Mesenchymal stem cell (in vitro differentiated cells and primary cell): Measurements from ENCODE around the gene GET4.

Source experiments
- DNase-seq: peaks from one replicate; pipeline ENCODE4 v3.0.0-alpha.2; 2013
- H2AFZ ChIP-seq: one replicate; pipeline ENCODE4 v1.6.1; 2013; ENCODE audit warnings: low read depth, mild to moderate bottlenecking, control low read depth, inconsistent platforms, low read length, moderate library complexity
- H2AK5ac ChIP-seq: 2 replicates; pipeline ENCODE4 v1.6.1; 2013; ENCODE audit warnings: low read length, moderate library complexity, mild to moderate bottlenecking, inconsistent platforms; ENCODE audit not compliant: severe bottlenecking
- H2BK120ac ChIP-seq: one replicate; pipeline ENCODE4 v1.6.1; 2013; ENCODE audit warnings: low read depth, mild to moderate bottlenecking, inconsistent platforms, low read length, moderate library complexity
- H2BK12ac ChIP-seq, 2 experiments: one replicate each; pipeline ENCODE4 v1.6.1; 2013; ENCODE audit warnings: inconsistent platforms in 2 of 2, low read length in 2 of 2, mild to moderate bottlenecking in 2 of 2, moderate library complexity in 2 of 2, control low read depth in 1 of 2
- H2BK15ac ChIP-seq: one replicate; pipeline ENCODE4 v1.6.1; 2013; ENCODE audit warnings: mild to moderate bottlenecking, low read depth, inconsistent platforms; ENCODE audit not compliant: poor library complexity, severe bottlenecking
- H2BK5ac ChIP-seq: 2 replicates; pipeline ENCODE4 v1.6.1; 2013; ENCODE audit warnings: low read depth, mild to moderate bottlenecking, low read length, control low read depth, inconsistent platforms; ENCODE audit not compliant: poor library complexity, severe bottlenecking
- H3K14ac ChIP-seq, 2 experiments: one replicate each; pipeline ENCODE4 v1.6.1; 2013; ENCODE audit warnings: inconsistent platforms in 2 of 2, low read length in 2 of 2, control low read depth in 1 of 2, mild to moderate bottlenecking in 1 of 2, moderate library complexity in 1 of 2
- H3K18ac ChIP-seq, 2 experiments: one replicate each; pipeline ENCODE4 v1.6.1; 2013; ENCODE audit warnings: inconsistent platforms in 2 of 2, low read length in 2 of 2, control low read depth in 1 of 2, low read depth in 1 of 2, mild to moderate bottlenecking in 1 of 2
- H3K23ac ChIP-seq, 2 experiments: one replicate each; pipeline ENCODE4 v1.6.1; 2013; ENCODE audit warnings: inconsistent platforms in 2 of 2, low read length in 2 of 2, mild to moderate bottlenecking in 2 of 2, moderate library complexity in 2 of 2, control low read depth in 1 of 2
- H3K27ac ChIP-seq: 2 replicates; pipeline ENCODE4 v1.5.1; 2013; ENCODE audit warnings: mild to moderate bottlenecking, moderate library complexity, low read length, control low read depth, inconsistent platforms; ENCODE audit not compliant: poor library complexity, severe bottlenecking
- H3K27me3 ChIP-seq, 2 experiments: 2 replicates each; pipeline versions ENCODE4 v1.6.1 to v1.7.0; 2013; ENCODE audit warnings: low read length in 2 of 2, mild to moderate bottlenecking in 2 of 2, moderate library complexity in 2 of 2, control low read depth in 1 of 2, inconsistent platforms in 1 of 2; ENCODE audit not compliant: control insufficient read depth in 1 of 2, insufficient read depth in 1 of 2
- H3K36me3 ChIP-seq, 2 experiments: 2 replicates each; pipeline versions ENCODE4 v1.6.1 to v1.7.0; 2013; ENCODE audit warnings: low read length in 2 of 2, control low read depth in 1 of 2, inconsistent platforms in 1 of 2, low read depth in 1 of 2, mild to moderate bottlenecking in 1 of 2; ENCODE audit not compliant: insufficient read depth in 2 of 2, control insufficient read depth in 1 of 2
- H3K4ac ChIP-seq, 2 experiments: one replicate each; pipeline ENCODE4 v1.6.1; 2013; ENCODE audit warnings: inconsistent platforms in 2 of 2, low read length in 2 of 2, mild to moderate bottlenecking in 2 of 2, moderate library complexity in 2 of 2, control low read depth in 1 of 2, low read depth in 1 of 2
- H3K4me1 ChIP-seq: 2 replicates; pipeline ENCODE4 v1.6.1; 2013; ENCODE audit warnings: low read depth, low read length, control low read depth; ENCODE audit not compliant: control insufficient read depth, insufficient read depth
- H3K4me2 ChIP-seq: 2 replicates; pipeline ENCODE4 v1.6.1; 2013; ENCODE audit warnings: low read length, mild to moderate bottlenecking, inconsistent platforms; ENCODE audit not compliant: poor library complexity, severe bottlenecking
- H3K4me3 ChIP-seq, 2 experiments: 2 replicates each; pipeline versions ENCODE4 v1.5.1 to v1.7.0; 2013; ENCODE audit warnings: low read length in 2 of 2, mild to moderate bottlenecking in 2 of 2, control low read depth in 1 of 2, low read depth in 1 of 2; ENCODE audit not compliant: insufficient read depth in 1 of 2
- H3K79me1 ChIP-seq: replicated peaks from 2 replicates; pipeline ENCODE4 v1.6.1; 2013; ENCODE audit warnings: mild to moderate bottlenecking, control low read depth, low read length, inconsistent platforms; ENCODE audit not compliant: poor library complexity, severe bottlenecking
- H3K9ac ChIP-seq: 2 replicates; pipeline ENCODE4 v1.7.0; 2013; ENCODE audit warnings: mild to moderate bottlenecking, low read length, moderate library complexity
- H3K9me3 ChIP-seq: 2 replicates; pipeline ENCODE4 v1.7.0; 2013; ENCODE audit warnings: mild to moderate bottlenecking, low read length; ENCODE audit not compliant: control insufficient read depth
- H4K8ac ChIP-seq: one replicate; pipeline ENCODE4 v1.6.1; 2013; ENCODE audit warnings: inconsistent platforms, mild to moderate bottlenecking, low read length, moderate library complexity
- H4K91ac ChIP-seq: one replicate; pipeline ENCODE4 v1.6.1; 2013; ENCODE audit warnings: mild to moderate bottlenecking, low read length, inconsistent platforms
- WGBS: methylation state at CpG from one replicate; pipeline ENCODE4 v1.1.7; 2013; ENCODE audit warnings: mixed read lengths; 5-methylcytosine and 5-hydroxymethylcytosine counted together

GET4 gene

DNA sequence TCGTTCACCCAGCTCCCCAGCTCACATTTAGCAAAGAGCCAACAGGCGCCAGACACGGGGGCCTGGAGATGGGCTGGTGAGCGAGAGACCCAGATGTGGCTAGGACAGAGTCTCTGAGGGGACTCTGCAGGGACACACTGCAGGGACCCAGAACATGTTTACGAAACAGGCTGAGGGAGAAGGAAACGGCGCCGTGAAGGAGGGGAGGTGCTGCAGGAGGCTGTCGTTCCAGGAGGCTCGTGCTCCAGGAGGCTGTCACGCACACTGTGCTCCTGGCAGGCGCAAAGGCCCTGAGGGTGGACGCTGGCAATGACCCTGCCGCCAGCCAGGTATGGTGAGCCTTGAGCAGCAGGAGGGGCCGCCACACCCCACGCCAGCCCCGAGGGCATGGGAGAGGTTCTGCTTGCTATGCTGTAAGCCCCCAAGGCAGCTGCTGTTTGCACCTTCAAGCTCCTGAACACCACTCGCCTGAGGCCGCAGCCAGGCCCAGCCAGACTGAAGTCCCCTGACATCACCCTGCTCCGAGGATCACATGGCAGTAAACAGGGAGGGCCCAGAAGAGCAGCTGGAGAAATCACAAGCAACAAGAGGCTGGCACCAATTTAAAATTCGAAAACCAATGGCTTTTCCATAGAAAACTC, 50.8 kb downstream of the GET4 start:
- Histone ChIP-seq H3K4me1 (peaks cover 26% of the 10 kb centered on the region), H3K4me2 (no peak overlapping the region), H3K9ac (no peak overlapping the region), H4K8ac (no peak overlapping the region), H3K36me3 (no peaks in the 10 kb centered on the region), H3K23ac (no peak overlapping the region), H2BK15ac (no peak overlapping the region), H4K91ac (no peak overlapping the region), H3K9me3 (no peaks in the 10 kb centered on the region), H3K4ac (no peak overlapping the region), H2BK5ac (no peak overlapping the region), H3K27ac (no peak overlapping the region), H3K14ac (peak overlapping the region in 1 of 2 experiments; percentile 35), H3K79me1 (no peaks in the 10 kb centered on the region), H2AK5ac (no peak overlapping the region), H2BK12ac (no peak overlapping the region), H2BK120ac (no peak overlapping the region), H3K18ac (no peak overlapping the region), H2AFZ (no peak overlapping the region), H3K27me3 (peaks cover 9 to 29% of the 10 kb centered on the region in 2 experiments), H3K4me3 (no peak overlapping the region)
- 85% methylated on average over 21 of the region's 21 CpGs for whole genome bisulfite sequencing
- peak; percentile 17 for DNase-seq

DNA sequence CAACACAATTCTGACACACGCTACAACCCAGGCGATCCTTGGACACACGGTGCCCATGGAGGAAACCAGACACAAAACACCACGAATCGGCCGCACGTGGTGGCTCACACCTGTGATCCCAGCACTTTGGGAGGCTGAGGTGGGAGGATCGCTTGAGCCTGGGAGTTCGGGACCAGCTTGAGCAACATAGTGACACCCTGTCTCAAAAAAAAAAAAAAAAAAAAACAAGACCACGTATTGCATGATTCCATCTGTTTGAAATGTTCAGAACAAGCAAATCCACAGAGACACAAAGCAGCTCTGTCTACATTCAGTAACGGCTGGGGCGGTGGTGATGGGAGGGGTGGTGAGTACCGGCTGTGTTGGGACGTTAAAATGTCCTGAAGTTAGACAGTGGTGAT, 53.0 kb downstream of the GET4 start:
- no peak overlapping the region for H3K14ac ChIP-seq
- no peak overlapping the region for H2AK5ac ChIP-seq

DNA sequence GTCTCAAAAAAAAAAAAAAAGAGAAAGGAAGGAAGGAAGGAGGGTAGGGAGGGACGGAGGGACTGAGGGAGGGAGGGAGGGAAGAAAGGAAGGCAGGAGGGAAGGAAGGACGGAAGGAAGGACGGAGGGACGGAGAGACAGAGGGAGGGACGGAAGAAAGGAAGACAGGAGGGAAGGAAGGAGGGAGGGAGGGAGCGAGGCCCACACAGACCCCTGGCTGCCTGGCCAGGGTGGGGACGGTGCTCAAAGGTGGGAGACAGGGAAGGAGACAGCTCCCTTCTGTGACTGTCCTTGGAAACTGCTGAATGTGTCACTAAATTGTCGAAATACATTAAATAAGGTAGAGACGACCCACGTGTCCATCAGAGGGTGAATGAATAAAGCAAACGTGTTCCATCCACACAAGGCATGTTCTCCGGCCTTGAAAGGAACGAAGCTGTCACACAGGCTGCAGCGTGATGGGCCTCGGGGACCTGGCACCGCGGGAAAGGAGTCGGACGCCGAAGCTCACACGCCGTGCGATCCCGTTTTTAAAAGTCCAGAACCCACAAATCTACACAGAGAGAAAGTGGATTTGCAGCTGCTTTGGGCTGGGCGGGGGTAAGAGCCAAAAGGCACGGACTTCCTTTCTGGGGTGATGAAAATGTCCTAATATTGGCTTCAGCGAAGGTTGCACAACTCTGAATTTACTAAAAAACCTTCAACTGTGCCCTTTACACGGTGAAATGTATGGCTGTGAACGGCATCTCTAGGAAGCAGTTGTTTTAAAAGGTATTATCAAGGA, 54.8 kb downstream of the GET4 start:
- no peak overlapping the region for H3K4me3 ChIP-seq
- no peak overlapping the region for H2AFZ ChIP-seq
- no peak overlapping the region for H3K4me2 ChIP-seq
- no peak overlapping the region for H3K9ac ChIP-seq
- no peak overlapping the region for H2BK15ac ChIP-seq
- H3K18ac ChIP-seq, result no peak overlapping the region
- 82% methylated on average over 29 of the region's 29 CpGs for WGBS
- H2AK5ac ChIP-seq, result peak overlapping the region; percentile 16
- no peak for DNase-seq
- no peak overlapping the region for H4K91ac ChIP-seq
- H3K79me1 ChIP-seq, result no peaks in the 10 kb centered on the region
- H2BK5ac ChIP-seq, result no peak overlapping the region
- H3K23ac ChIP-seq, result no peak overlapping the region
- H3K27me3 ChIP-seq, result peaks cover 15 to 28% of the 10 kb centered on the region in 2 experiments
- H3K9me3 ChIP-seq, result no peaks in the 10 kb centered on the region
- no peak overlapping the region for H3K27ac ChIP-seq
- H3K4ac ChIP-seq, result no peak overlapping the region
- no peak overlapping the region for H2BK12ac ChIP-seq
- no peak overlapping the region for H2BK120ac ChIP-seq
- H4K8ac ChIP-seq, result no peak overlapping the region
- H3K36me3 ChIP-seq, result no peaks in the 10 kb centered on the region
- H3K4me1 ChIP-seq, result peaks cover 13% of the 10 kb centered on the region
- H3K14ac ChIP-seq, result no peak overlapping the region

More for the DNA sequence above, 53.0 kb downstream of the GET4 start:
- no peak overlapping the region for H2BK15ac ChIP-seq
- DNase-seq, result no peak
- H2BK12ac ChIP-seq, result no peak overlapping the region
- no peak overlapping the region for H2BK120ac ChIP-seq
- H2AFZ ChIP-seq, result no peak overlapping the region
- no peak overlapping the region for H3K4ac ChIP-seq
- no peak overlapping the region for H4K91ac ChIP-seq
- peaks cover 15 to 22% of the 10 kb centered on the region in 2 experiments for H3K27me3 ChIP-seq
- H3K4me1 ChIP-seq, result peaks cover 12% of the 10 kb centered on the region
- no peak overlapping the region for H3K4me2 ChIP-seq
- H3K36me3 ChIP-seq, result no peaks in the 10 kb centered on the region
- peak overlapping the region; percentile 66 for H3K9ac ChIP-seq
- no peak overlapping the region for H3K23ac ChIP-seq
- no peak overlapping the region for H4K8ac ChIP-seq
- H3K4me3 ChIP-seq, result no peak overlapping the region
- H3K9me3 ChIP-seq, result no peaks in the 10 kb centered on the region
- H2BK5ac ChIP-seq, result no peak overlapping the region
- H3K79me1 ChIP-seq, result no peaks in the 10 kb centered on the region
- H3K27ac ChIP-seq, result no peak overlapping the region
- 91% methylated on average over 11 of the region's 14 CpGs for WGBS
- H3K18ac ChIP-seq, result peak overlapping the region in 1 of 2 experiments; percentile 42

DNA sequence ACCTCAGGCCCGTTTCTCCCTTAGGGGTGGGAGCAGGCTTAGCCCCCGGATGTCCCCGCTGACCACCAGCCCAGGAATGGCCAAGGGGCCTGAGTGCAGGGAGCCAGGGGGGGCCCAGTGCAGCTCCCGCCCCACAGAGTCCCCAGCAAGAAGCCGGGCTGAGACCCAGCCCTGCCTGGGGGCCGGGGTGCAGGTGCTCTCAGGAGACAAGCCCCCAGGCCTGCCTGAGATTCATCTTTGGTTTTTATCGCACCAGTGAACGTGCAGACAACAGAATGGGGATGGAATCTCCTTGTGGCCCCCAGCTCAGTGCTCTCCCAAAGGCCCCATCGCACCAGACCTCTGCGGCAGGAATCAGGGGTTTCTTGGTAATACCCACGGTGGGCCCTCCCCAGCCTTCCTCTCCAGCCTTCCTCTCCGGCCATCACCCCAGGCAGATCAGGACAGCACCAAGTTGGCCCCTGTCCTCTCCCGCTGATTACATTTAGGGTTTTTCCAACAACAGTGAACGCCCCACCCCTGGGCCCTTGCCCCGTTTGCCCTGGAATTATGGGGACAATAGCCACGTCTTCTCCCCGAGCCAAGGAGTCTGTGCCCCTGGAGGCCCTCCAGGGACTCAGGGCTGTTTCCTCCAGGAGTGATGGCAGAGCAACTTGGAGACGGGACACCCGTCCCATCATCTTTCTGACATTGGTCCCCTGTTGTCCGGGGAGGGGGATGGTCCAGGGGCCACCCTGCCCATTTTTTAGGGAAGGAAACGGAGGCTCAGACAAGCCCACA, 55.7 kb downstream of the GET4 start:
- H2BK15ac ChIP-seq, result no peak overlapping the region
- H2AFZ ChIP-seq, result no peak overlapping the region
- H3K9ac ChIP-seq, result no peak overlapping the region
- no peak overlapping the region for H2AK5ac ChIP-seq
- peaks cover 15 to 28% of the 10 kb centered on the region in 2 experiments for H3K27me3 ChIP-seq
- no peak overlapping the region for H3K4ac ChIP-seq
- no peaks in the 10 kb centered on the region for H3K79me1 ChIP-seq
- H3K18ac ChIP-seq, result no peak overlapping the region
- no peak overlapping the region for H2BK5ac ChIP-seq
- peaks cover 17% of the 10 kb centered on the region for H3K4me1 ChIP-seq
- H3K14ac ChIP-seq, result no peak overlapping the region
- no peaks in the 10 kb centered on the region for H3K9me3 ChIP-seq
- H3K23ac ChIP-seq, result no peak overlapping the region
- no peak overlapping the region for H3K27ac ChIP-seq
- no peak overlapping the region for H3K4me3 ChIP-seq
- no peak overlapping the region for H4K91ac ChIP-seq
- no peak overlapping the region for H2BK12ac ChIP-seq
- 89% methylated on average over 21 of the region's 21 CpGs for WGBS
- no peak overlapping the region for H3K4me2 ChIP-seq
- H2BK120ac ChIP-seq, result no peak overlapping the region
- H4K8ac ChIP-seq, result no peak overlapping the region
- DNase-seq, result no peak
- no peaks in the 10 kb centered on the region for H3K36me3 ChIP-seq
